ENCODE measurements around the gene TMEM272. TPM values are rescaled to one million over a fixed set of nuclear protein-coding genes. Genes with fewer than 3 reads are reported as not detected.

The TMEM272 gene
- total and polyA plus RNA-seq, 2 donors (not counting 1 experiment from before 2014, with no cell fraction given): not detected

- H2AFZ ChIP-seq (ENCODE audit: insufficient read depth, low read depth, low read length, poor library complexity, severe bottlenecking): no peak overlapping the region
- ATAC-seq (ENCODE audit: low read depth) (no peak), DNase-seq (no peak)
- peaks cover 0 to 2% (median 0%) of the 10 kb centered on the region in 4 experiments for H3K27me3 ChIP-seq (replicated peaks in 1 of 4; ENCODE audit: control extremely low read depth in 1 of 4, control insufficient read depth in 3 of 4, insufficient read depth in 4 of 4, low read length in 3 of 4)
- H3K4me1 Mint-ChIP-seq: no peaks in the 10 kb centered on the region
- H3K36me3 ChIP-seq (replicated peaks in 1 of 2; ENCODE audit: control extremely low read depth in 1 of 2, control insufficient read depth in 1 of 2, extremely low read depth in 1 of 2, insufficient read depth in 2 of 2, low read length in 1 of 2): no peaks in the 10 kb centered on the region
- H3K4me3 ChIP-seq (ENCODE audit: control extremely low read depth in 1 of 5, extremely low read depth in 1 of 5, insufficient read depth in 1 of 5, low read depth in 2 of 5, low read length in 4 of 5): no peak overlapping the region
- 98% methylated on average over 6 of the region's 6 CpGs for WGBS (ENCODE audit: insufficient coverage)
- CTCF ChIA-PET: interaction anchor here (1.7 kb wide), 1 partner anchor 10 kb away, joined by 3 read pairs; no protein-coding TSS in a partner anchor
- no peaks in the 10 kb centered on the region for H3K79me2 ChIP-seq (ENCODE audit: control insufficient read depth, insufficient read depth, low read length)
- no peaks in the 10 kb centered on the region for H4K20me1 ChIP-seq (ENCODE audit: control insufficient read depth, insufficient read depth, low read length, poor library complexity, severe bottlenecking)
- no peak overlapping the region for H3K4me3 Mint-ChIP-seq
- peaks cover 0 to 15% (median 12%) of the 10 kb centered on the region in 3 donors for H3K9me3 ChIP-seq (ENCODE audit: control extremely low read depth in 1 of 3, control insufficient read depth in 2 of 3, insufficient read depth in 1 of 3, low read length in 2 of 3)
- H3K4me1 ChIP-seq (ENCODE audit: control insufficient read depth in 2 of 2, insufficient read depth in 2 of 2, low read length in 2 of 2): no peaks in the 10 kb centered on the region
- no peak overlapping the region for H3K27ac ChIP-seq (ENCODE audit: low read length in 2 of 2)
- intact Hi-C loops (cut with micrococcal nuclease): no loop called here
- POLR2A ChIA-PET: no interaction called here
- no peak overlapping the region for H3K27ac Mint-ChIP-seq
- TF ChIP-seq, protein P1, sequence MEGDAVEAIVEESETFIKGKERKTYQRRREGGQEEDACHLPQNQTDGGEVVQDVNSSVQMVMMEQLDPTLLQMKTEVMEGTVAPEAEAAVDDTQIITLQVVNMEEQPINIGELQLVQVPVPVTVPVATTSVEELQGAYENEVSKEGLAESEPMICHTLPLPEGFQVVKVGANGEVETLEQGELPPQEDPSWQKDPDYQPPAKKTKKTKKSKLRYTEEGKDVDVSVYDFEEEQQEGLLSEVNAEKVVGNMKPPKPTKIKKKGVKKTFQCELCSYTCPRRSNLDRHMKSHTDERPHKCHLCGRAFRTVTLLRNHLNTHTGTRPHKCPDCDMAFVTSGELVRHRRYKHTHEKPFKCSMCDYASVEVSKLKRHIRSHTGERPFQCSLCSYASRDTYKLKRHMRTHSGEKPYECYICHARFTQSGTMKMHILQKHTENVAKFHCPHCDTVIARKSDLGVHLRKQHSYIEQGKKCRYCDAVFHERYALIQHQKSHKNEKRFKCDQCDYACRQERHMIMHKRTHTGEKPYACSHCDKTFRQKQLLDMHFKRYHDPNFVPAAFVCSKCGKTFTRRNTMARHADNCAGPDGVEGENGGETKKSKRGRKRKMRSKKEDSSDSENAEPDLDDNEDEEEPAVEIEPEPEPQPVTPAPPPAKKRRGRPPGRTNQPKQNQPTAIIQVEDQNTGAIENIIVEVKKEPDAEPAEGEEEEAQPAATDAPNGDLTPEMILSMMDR (IDR thresholded peaks at IDR 0.05): no peak
- no peak for TF ChIP-seq EZH2 (IDR thresholded peaks at IDR 0.05; ENCODE audit: borderline replicate concordance, insufficient read depth, low read depth, low read length, poor library complexity, severe bottlenecking)
- H3K9ac ChIP-seq (ENCODE audit: low read length): no peak overlapping the region
- peaks cover 7% of the 10 kb centered on the region for H3K27me3 Mint-ChIP-seq
- no peak overlapping the region for H3K4me2 ChIP-seq (replicated peaks; ENCODE audit: low read depth, low read length, poor library complexity, severe bottlenecking)
- H3K9me3 Mint-ChIP-seq (ENCODE audit: insufficient read depth): no peaks in the 10 kb centered on the region
Observed at GRCh38 chr13:51882570-51883225, 37.7 kb upstream of the TMEM272 start.

- Mint-ChIP-seq H3K27me3 (peaks cover 11% of the 10 kb centered on the region), H3K27ac (no peak overlapping the region), H3K4me1 (no peaks in the 10 kb centered on the region), H3K4me3 (no peak overlapping the region), H3K9me3 (ENCODE audit: insufficient read depth) (no peaks in the 10 kb centered on the region)
- H3K36me3 ChIP-seq (replicated peaks in 1 of 2; ENCODE audit: control extremely low read depth in 1 of 2, control insufficient read depth in 1 of 2, extremely low read depth in 1 of 2, insufficient read depth in 2 of 2, low read length in 1 of 2): no peaks in the 10 kb centered on the region
- no peak overlapping the region for H2AFZ ChIP-seq (ENCODE audit: insufficient read depth, low read depth, low read length, poor library complexity, severe bottlenecking)
- H3K79me2 ChIP-seq (ENCODE audit: control insufficient read depth, insufficient read depth, low read length): no peaks in the 10 kb centered on the region
- ATAC-seq (ENCODE audit: low read depth) (no peak), DNase-seq (no peak)
- no peak overlapping the region for H3K9ac ChIP-seq (ENCODE audit: low read length)
- H3K9me3 ChIP-seq (ENCODE audit: control extremely low read depth in 1 of 3, control insufficient read depth in 2 of 3, insufficient read depth in 1 of 3, low read length in 2 of 3): peaks cover 0 to 15% (median 12%) of the 10 kb centered on the region in 3 donors
- H3K4me2 ChIP-seq (replicated peaks; ENCODE audit: low read depth, low read length, poor library complexity, severe bottlenecking): no peak overlapping the region
- H3K4me3 ChIP-seq (ENCODE audit: control extremely low read depth in 1 of 5, extremely low read depth in 1 of 5, insufficient read depth in 1 of 5, low read depth in 2 of 5, low read length in 4 of 5): no peak overlapping the region
- 100% methylated on average over 1 of the region's 1 CpG for WGBS (ENCODE audit: insufficient coverage)
- H3K27ac ChIP-seq (ENCODE audit: low read length in 2 of 2): no peak overlapping the region
- ChIA-PET POLR2A (no interaction called here), CTCF (no interaction called here)
- H3K27me3 ChIP-seq (replicated peaks in 1 of 4; ENCODE audit: control extremely low read depth in 1 of 4, control insufficient read depth in 3 of 4, insufficient read depth in 4 of 4, low read length in 3 of 4): peaks cover 0 to 2% (median 0%) of the 10 kb centered on the region in 4 experiments
- no peaks in the 10 kb centered on the region for H3K4me1 ChIP-seq (ENCODE audit: control insufficient read depth in 2 of 2, insufficient read depth in 2 of 2, low read length in 2 of 2)
- H4K20me1 ChIP-seq (ENCODE audit: control insufficient read depth, insufficient read depth, low read length, poor library complexity, severe bottlenecking): no peaks in the 10 kb centered on the region
- intact Hi-C loops (cut with micrococcal nuclease): no loop called here
- TF ChIP-seq, protein P1 (IDR thresholded peaks at IDR 0.05): no peak
- TF ChIP-seq EZH2 (IDR thresholded peaks at IDR 0.05; ENCODE audit: borderline replicate concordance, insufficient read depth, low read depth, low read length, poor library complexity, severe bottlenecking): no peak
Observed at GRCh38 chr13:51881296-51881695, 36.3 kb upstream of the TMEM272 start.
